ENCODE results near the gene C10orf95. TPM values are rescaled to one million over a fixed set of nuclear protein-coding genes. Genes with fewer than 3 reads are reported as not detected.

The C10orf95 gene
- 3.2 and 7.7 TPM in 2 replicates for total RNA-seq

GRCh38 chr10:102451105-102451969 is at the start of gene C10orf95:
C10orf95 (minus strand) TSS chr10:102451543; CDS start chr10:102451093, 450 bp downstream.

GRCh38 chr10:102432162-102432950 is 19.0 kb downstream of the C10orf95 start, which contains the start of gene CUEDC2:
CUEDC2 (minus strand) TSS chr10:102432574; CDS start chr10:102425188, 7,386 bp downstream.

GRCh38 chr10:102420714-102421506 is 30.4 kb downstream of the C10orf95 start, which contains the start of gene FBXL15:
FBXL15 (plus strand) TSS chr10:102420836; CDS start chr10:102421130, 294 bp downstream.

GRCh38 chr10:102418622-102419268 is 32.6 kb downstream of the C10orf95 start, which contains the start of gene PSD:
PSD (minus strand) TSS chr10:102418785; CDS start chr10:102417038, 1,747 bp downstream.

Other genes starting within 250 kb of the C10orf95 start
- gene ELOVL3, start 225.2 kb downstream of the C10orf95 start, total RNA-seq = 0.23 and 0.27 TPM in 2 replicates
- 0.11 and 0.55 TPM in 2 replicates for gene PITX3, start 210.0 kb downstream of the C10orf95 start, total RNA-seq
- gene GBF1, start 206.0 kb downstream of the C10orf95 start, total RNA-seq = 33.9 and 37.8 TPM in 2 replicates
- gene NFKB2, start 55.8 kb downstream of the C10orf95 start, total RNA-seq = 53.7 and 71.6 TPM in 2 replicates
- gene PSD, start 32.8 kb downstream of the C10orf95 start, total RNA-seq = 0.31 and 0.99 TPM in 2 replicates
- gene FBXL15, start 30.7 kb downstream of the C10orf95 start, total RNA-seq = 11.2 and 11.6 TPM in 2 replicates
- gene CUEDC2, start 19.0 kb downstream of the C10orf95 start, total RNA-seq = 76.2 and 94.5 TPM in 2 replicates
- gene ACTR1A, start 51.2 kb upstream of the C10orf95 start, total RNA-seq = 109 and 125 TPM in 2 replicates
- 3.2 and 3.4 TPM in 2 replicates for gene SUFU, start 52.4 kb upstream of the C10orf95 start, total RNA-seq
- 81.1 and 125 TPM in 2 replicates for gene TRIM8, start 192.9 kb upstream of the C10orf95 start, total RNA-seq